ENCODE measurements around the gene NMT1. TPM values are rescaled to one million over a fixed set of nuclear protein-coding genes. Genes with fewer than 3 reads are reported as not detected.

Gene NMT1
- total and polyA plus RNA-seq, 2 of the 13 experiments (the other 11 are each of a cell fraction or from before 2014, with no cell fraction given): 75.7 to 142 TPM

- TF ChIP-seq PLSCR1 (CRISPR knock-in tag; IDR thresholded peaks at IDR 0.05; ENCODE audit: borderline replicate concordance): 0 out of 2 replicates have a peak, but pooled peaks have one; percentile 5
- no peak for TF ChIP-seq ZC3H13 (CRISPR knock-in tag; IDR thresholded peaks at IDR 0.05)
- TF ChIP-seq ZNF205 (CRISPR knock-in tag; IDR thresholded peaks at IDR 0.05): no peak; the same call in none of the 2 replicates
- no peak; the same call in 1 of the 2 replicates for TF ChIP-seq ZNF20 (CRISPR knock-in tag; IDR thresholded peaks at IDR 0.05)
- TF ChIP-seq KLF16 (CRISPR knock-in tag; IDR thresholded peaks at IDR 0.05): peak in 1 of 2 experiments; percentile 77; a peak in 2 of 4 replicates
- TF ChIP-seq ZNF616 (CRISPR knock-in tag; IDR thresholded peaks at IDR 0.05; ENCODE audit: low read depth): peak; percentile 43; the same call in 1 of the 2 replicates
- TF ChIP-seq PAX8 (CRISPR knock-in tag; IDR thresholded peaks at IDR 0.05; ENCODE audit: borderline replicate concordance): no peak
- TF ChIP-seq NR0B2 (CRISPR knock-in tag; IDR thresholded peaks at IDR 0.05): peak; percentile 47; the same call in 1 of the 2 replicates
- TF ChIP-seq MEIS2 (CRISPR knock-in tag; IDR thresholded peaks at IDR 0.05): peak; percentile 55; the same call in 1 of the 2 replicates
- peak; percentile 58 for TF ChIP-seq MNT (IDR thresholded peaks at IDR 0.05)
- TF ChIP-seq KDM1A (CRISPR knock-in tag; IDR thresholded peaks at IDR 0.05): no peak
- TF ChIP-seq ZNF3 (CRISPR knock-in tag; IDR thresholded peaks at IDR 0.05): peak; percentile 70
- peak; percentile 87 for TF ChIP-seq DRAP1 (CRISPR knock-in tag; IDR thresholded peaks at IDR 0.05)
- TF ChIP-seq ZNF775 (CRISPR knock-in tag; IDR thresholded peaks at IDR 0.05; ENCODE audit: borderline replicate concordance): 0 out of 2 replicates have a peak, but pooled peaks have one; percentile 61
- TF ChIP-seq ZNF143 (CRISPR knock-in tag; IDR thresholded peaks at IDR 0.05): peak; percentile 98
- no peak for TF ChIP-seq MTF2 (CRISPR knock-in tag; IDR thresholded peaks at IDR 0.05; ENCODE audit: borderline replicate concordance)
- TF ChIP-seq HDAC2 (CRISPR knock-in tag; IDR thresholded peaks at IDR 0.05): peak; percentile 75
- TF ChIP-seq ZNF235 (CRISPR knock-in tag; IDR thresholded peaks at IDR 0.05; ENCODE audit: borderline replicate concordance): no peak
- peak; percentile 55; the same call in 1 of the 2 replicates for TF ChIP-seq ZFP37 (CRISPR knock-in tag; IDR thresholded peaks at IDR 0.05; ENCODE audit: borderline replicate concordance)
- TF ChIP-seq ARID5B (CRISPR knock-in tag; IDR thresholded peaks at IDR 0.05): peak; percentile 28
- TF ChIP-seq ZNF674 (CRISPR knock-in tag; IDR thresholded peaks at IDR 0.05; ENCODE audit: low read depth): peak; percentile 79; the same call in 1 of the 2 replicates
Observed at GRCh38 chr17:45060797-45061605, at the start of gene NMT1 (continued).

All from HepG2 (cell line).